RWPE2 (cell line): ENCODE data around the gene NABP2.
A peak's percentile ranks its signal among the peaks of the same experiment; 100 is the strongest.

ENCODE experiments used
- ATAC-seq: fragments of 200-7000 bp; cut with Tn5 transposase; 3 replicates; pipeline ENCODE4 v1.9.1; 2021; ENCODE audit warnings: low read depth
- DNase-seq: peaks from one replicate; pipeline ENCODE4 v3.0.0-alpha.2; 2020; ENCODE audit warnings: low spot score
- H3K27ac ChIP-seq: fragments of 450-650 bp; 2 replicates; pipeline ENCODE4 v1.5.1; 2017; ENCODE audit warnings: mild to moderate bottlenecking; ENCODE audit not compliant: poor library complexity, severe bottlenecking
- H3K27me3 ChIP-seq: fragments of 250-450 bp; sonication (Bioruptor Pico); 2 replicates; pipeline ENCODE4 v1.5.1; 2021; ENCODE audit warnings: mild to moderate bottlenecking, moderate library complexity; ENCODE audit not compliant: insufficient read depth, poor library complexity, severe bottlenecking
- H3K36me3 ChIP-seq: fragments of 250-450 bp; sonication (Bioruptor Pico); 2 replicates; pipeline ENCODE4 v1.5.1; 2020; ENCODE audit warnings: low read depth, mild to moderate bottlenecking, moderate library complexity
- H3K4me1 ChIP-seq: fragments of 250-450 bp; sonication (Bioruptor Pico); 2 replicates; pipeline ENCODE4 v1.5.1; 2021; ENCODE audit warnings: mild to moderate bottlenecking, moderate library complexity; ENCODE audit not compliant: insufficient read depth, poor library complexity, severe bottlenecking
- H3K4me3 ChIP-seq: fragments of 250-450 bp; sonication (Bioruptor Pico); 2 replicates; pipeline ENCODE4 v1.5.1; 2021; ENCODE audit warnings: mild to moderate bottlenecking, moderate library complexity; ENCODE audit not compliant: severe bottlenecking
- H3K9me3 ChIP-seq: fragments of 250-450 bp; sonication (Bioruptor Pico); 2 replicates; pipeline ENCODE4 v1.5.1; 2021; ENCODE audit warnings: mild to moderate bottlenecking, moderate library complexity; ENCODE audit not compliant: severe bottlenecking
- CTCF ChIP-seq: fragments of 450-650 bp; IDR thresholded peaks from one replicate; pipeline ENCODE4 v1.5.1; 2017; ENCODE audit warnings: mild to moderate bottlenecking, moderate library complexity; ENCODE audit not compliant: poor library complexity, severe bottlenecking

The NABP2 gene

GRCh38 chr12:56224102-56224701 lies at the start of gene NABP2:
NABP2 (plus strand) TSS chr12:56224342; CDS start chr12:56224857, 515 bp downstream.
- ATAC-seq (peak; percentile 86), DNase-seq (peak; percentile 97)
- Histone ChIP-seq H3K4me3 (peak within 1 kb of the TSS; percentile 45), H3K27ac (peak within 1 kb of the TSS; percentile 18), H3K4me1 (peaks cover 3% of the 10 kb centered on the region), H3K27me3 (no peaks in the 10 kb centered on the region), H3K9me3 (no peaks in the 10 kb centered on the region), H3K36me3 (peaks cover 10% of the 10 kb centered on the region)
- TF ChIP-seq CTCF, result peak; percentile 99

- Histone ChIP-seq H3K9me3 (no peaks in the 10 kb centered on the region), H3K27me3 (no peaks in the 10 kb centered on the region), H3K36me3 (peaks cover 77% of the 10 kb centered on the region), H3K4me1 (no peaks in the 10 kb centered on the region), H3K4me3 (no peak overlapping the region), H3K27ac (no peak overlapping the region)
- no peak for DNase-seq
- TF ChIP-seq CTCF, result no peak
- peak; percentile 12; the same call in 2 of the 3 replicates for ATAC-seq
Measured at GRCh38 chr12:56178347-56178746, 45.8 kb upstream of the NABP2 start.

GRCh38 chr12:56186957-56187356 lies 37.2 kb upstream of the NABP2 start:
- ATAC-seq (no peak), DNase-seq (no peak)
- Histone ChIP-seq H3K4me1 (peaks cover 7% of the 10 kb centered on the region), H3K27ac (peak overlapping the region; percentile 80), H3K27me3 (no peaks in the 10 kb centered on the region), H3K36me3 (peaks cover 55% of the 10 kb centered on the region), H3K9me3 (no peaks in the 10 kb centered on the region), H3K4me3 (no peak overlapping the region)
- no peak for TF ChIP-seq CTCF

GRCh38 chr12:56188131-56188777 lies 35.9 kb upstream of the NABP2 start:
- Histone ChIP-seq H3K27me3 (no peaks in the 10 kb centered on the region), H3K27ac (peak overlapping the region; percentile 80), H3K4me1 (peaks cover 7% of the 10 kb centered on the region), H3K9me3 (no peaks in the 10 kb centered on the region), H3K36me3 (peaks cover 45% of the 10 kb centered on the region), H3K4me3 (peak overlapping the region; percentile 81)
- DNase-seq (no peak), ATAC-seq (no peak)
- TF ChIP-seq CTCF, result no peak

GRCh38 chr12:56188778-56189098 lies 35.4 kb upstream of the NABP2 start:
- Histone ChIP-seq H3K27ac (peak overlapping the region; percentile 80), H3K4me1 (peaks cover 7% of the 10 kb centered on the region), H3K36me3 (peaks cover 40% of the 10 kb centered on the region), H3K27me3 (no peaks in the 10 kb centered on the region), H3K9me3 (no peaks in the 10 kb centered on the region), H3K4me3 (peak overlapping the region; percentile 81)
- ATAC-seq (no peak), DNase-seq (no peak)
- no peak for TF ChIP-seq CTCF
